Activated naive CD8-positive, alpha-beta T cell (primary cell): ENCODE measurements around the gene SART1.

Experiments used
- H3K27ac Mint-ChIP-seq: one replicate; pipeline ENCODE4 v1.8.0; 2021; ENCODE audit warnings: mixed read lengths
- H3K27me3 Mint-ChIP-seq: one replicate; pipeline ENCODE4 v1.8.0; 2021; ENCODE audit warnings: mixed read lengths
- H3K36me3 Mint-ChIP-seq: one replicate; pipeline ENCODE4 v1.8.0; 2021; ENCODE audit warnings: mixed read lengths
- H3K4me1 Mint-ChIP-seq: one replicate; pipeline ENCODE4 v1.8.0; 2021; ENCODE audit warnings: low read depth, mixed read lengths
- H3K4me3 Mint-ChIP-seq: one replicate; pipeline ENCODE4 v1.8.0; 2021; ENCODE audit warnings: mild to moderate bottlenecking, mixed read lengths
- H3K9me3 Mint-ChIP-seq: one replicate; pipeline ENCODE4 v1.8.0; 2021; ENCODE audit warnings: low read depth, mixed read lengths

Gene SART1

GRCh38 chr11:65961267-65962140 lies at the start of gene SART1:
Gene SART1, plus strand, starts transcription at chr11:65961734. Its CDS starts 47 bp downstream, at chr11:65961781.
- H3K4me1 Mint-ChIP-seq, result peaks cover 49% of the 10 kb centered on the region
- no peaks in the 10 kb centered on the region for H3K27me3 Mint-ChIP-seq
- peak within 1 kb of the TSS; percentile 98 for H3K27ac Mint-ChIP-seq
- peak within 1 kb of the TSS; percentile 93 for H3K4me3 Mint-ChIP-seq
- H3K36me3 Mint-ChIP-seq, result peaks cover 6% of the 10 kb centered on the region
- no peaks in the 10 kb centered on the region for H3K9me3 Mint-ChIP-seq

- H3K36me3 Mint-ChIP-seq, result no peaks in the 10 kb centered on the region
- peaks cover 33% of the 10 kb centered on the region for H3K4me1 Mint-ChIP-seq
- H3K9me3 Mint-ChIP-seq, result no peaks in the 10 kb centered on the region
- no peak overlapping the region for H3K27ac Mint-ChIP-seq
- no peak overlapping the region for H3K4me3 Mint-ChIP-seq
- H3K27me3 Mint-ChIP-seq, result peaks cover 4% of the 10 kb centered on the region
Observed at GRCh38 chr11:65912845-65913244, 48.7 kb upstream of the SART1 start.

GRCh38 chr11:65915101-65915820 lies 46.3 kb upstream of the SART1 start:
- no peak overlapping the region for H3K4me3 Mint-ChIP-seq
- H3K27ac Mint-ChIP-seq, result peak overlapping the region; percentile 66
- H3K9me3 Mint-ChIP-seq, result no peaks in the 10 kb centered on the region
- no peaks in the 10 kb centered on the region for H3K27me3 Mint-ChIP-seq
- no peaks in the 10 kb centered on the region for H3K36me3 Mint-ChIP-seq
- H3K4me1 Mint-ChIP-seq, result peaks cover 33% of the 10 kb centered on the region

GRCh38 chr11:65915821-65916251 lies 45.7 kb upstream of the SART1 start:
- no peak overlapping the region for H3K4me3 Mint-ChIP-seq
- H3K4me1 Mint-ChIP-seq, result peaks cover 38% of the 10 kb centered on the region
- H3K27me3 Mint-ChIP-seq, result no peaks in the 10 kb centered on the region
- no peaks in the 10 kb centered on the region for H3K9me3 Mint-ChIP-seq
- H3K36me3 Mint-ChIP-seq, result no peaks in the 10 kb centered on the region
- H3K27ac Mint-ChIP-seq, result no peak overlapping the region

- Mint-ChIP-seq H3K27ac (peak overlapping the region; percentile 77), H3K4me1 (peaks cover 39% of the 10 kb centered on the region)
Observed at GRCh38 chr11:65916391-65916790, 45.1 kb upstream of the SART1 start.

GRCh38 chr11:65917077-65917433 lies 44.5 kb upstream of the SART1 start:
- Mint-ChIP-seq H3K27me3 (no peaks in the 10 kb centered on the region), H3K4me1 (peaks cover 39% of the 10 kb centered on the region), H3K4me3 (peak overlapping the region; percentile 72), H3K9me3 (no peaks in the 10 kb centered on the region), H3K36me3 (no peaks in the 10 kb centered on the region), H3K27ac (peak overlapping the region; percentile 77)

More at GRCh38 chr11:65916391-65916790, 45.1 kb upstream of the SART1 start:
- H3K4me3 Mint-ChIP-seq, result peak overlapping the region; percentile 72
- H3K27me3 Mint-ChIP-seq, result no peaks in the 10 kb centered on the region
- H3K36me3 Mint-ChIP-seq, result no peaks in the 10 kb centered on the region
- H3K9me3 Mint-ChIP-seq, result no peaks in the 10 kb centered on the region

GRCh38 chr11:65917434-65918210 lies 43.9 kb upstream of the SART1 start:
- Mint-ChIP-seq H3K27ac (peak overlapping the region; percentile 85), H3K4me1 (peaks cover 43% of the 10 kb centered on the region), H3K27me3 (no peaks in the 10 kb centered on the region), H3K36me3 (no peaks in the 10 kb centered on the region), H3K4me3 (peak overlapping the region; percentile 89), H3K9me3 (no peaks in the 10 kb centered on the region)

GRCh38 chr11:65918211-65919140 lies 43.1 kb upstream of the SART1 start, which contains the start of gene C11orf68:
Gene C11orf68, minus strand, starts transcription at chr11:65919062. Its CDS starts 31 bp downstream, at chr11:65919031.
- Mint-ChIP-seq H3K4me1 (peaks cover 45% of the 10 kb centered on the region), H3K27ac (peak within 1 kb of the TSS; percentile 85), H3K27me3 (no peaks in the 10 kb centered on the region), H3K36me3 (no peaks in the 10 kb centered on the region), H3K4me3 (peak within 1 kb of the TSS; percentile 92), H3K9me3 (no peaks in the 10 kb centered on the region)

GRCh38 chr11:65919141-65919572 lies 42.4 kb upstream of the SART1 start, which contains the start of gene DRAP1:
Gene DRAP1, plus strand, starts transcription at chr11:65919426. Its CDS starts 76 bp downstream, at chr11:65919502.
- H3K4me3 Mint-ChIP-seq, result peak within 1 kb of the TSS; percentile 92
- peak within 1 kb of the TSS; percentile 85 for H3K27ac Mint-ChIP-seq
- H3K27me3 Mint-ChIP-seq, result no peaks in the 10 kb centered on the region
- no peaks in the 10 kb centered on the region for H3K9me3 Mint-ChIP-seq
- H3K36me3 Mint-ChIP-seq, result no peaks in the 10 kb centered on the region
- peaks cover 45% of the 10 kb centered on the region for H3K4me1 Mint-ChIP-seq

- no peaks in the 10 kb centered on the region for H3K27me3 Mint-ChIP-seq
- H3K4me1 Mint-ChIP-seq, result peaks cover 42% of the 10 kb centered on the region
- peak overlapping the region; percentile 92 for H3K4me3 Mint-ChIP-seq
- H3K36me3 Mint-ChIP-seq, result no peaks in the 10 kb centered on the region
- H3K27ac Mint-ChIP-seq, result peak overlapping the region; percentile 75
- no peaks in the 10 kb centered on the region for H3K9me3 Mint-ChIP-seq
Observed at GRCh38 chr11:65919573-65920371, 41.8 kb upstream of the SART1 start.

- H3K4me3 Mint-ChIP-seq, result peak overlapping the region; percentile 92
- H3K27me3 Mint-ChIP-seq, result no peaks in the 10 kb centered on the region
- H3K4me1 Mint-ChIP-seq, result peaks cover 36% of the 10 kb centered on the region
- no peaks in the 10 kb centered on the region for H3K9me3 Mint-ChIP-seq
- H3K36me3 Mint-ChIP-seq, result no peaks in the 10 kb centered on the region
- H3K27ac Mint-ChIP-seq, result peak overlapping the region; percentile 16
Observed at GRCh38 chr11:65920372-65920802, 41.1 kb upstream of the SART1 start.

- Mint-ChIP-seq H3K36me3 (no peaks in the 10 kb centered on the region), H3K4me1 (peaks cover 33% of the 10 kb centered on the region), H3K4me3 (peak overlapping the region; percentile 92), H3K27ac (no peak overlapping the region), H3K9me3 (no peaks in the 10 kb centered on the region), H3K27me3 (no peaks in the 10 kb centered on the region)
Observed at GRCh38 chr11:65921033-65921555, 40.4 kb upstream of the SART1 start.

GRCh38 chr11:65921876-65922275 lies 39.7 kb upstream of the SART1 start:
- H3K4me3 Mint-ChIP-seq, result peak overlapping the region; percentile 25
- no peaks in the 10 kb centered on the region for H3K9me3 Mint-ChIP-seq
- peaks cover 26% of the 10 kb centered on the region for H3K4me1 Mint-ChIP-seq
- H3K27ac Mint-ChIP-seq, result no peak overlapping the region
- H3K36me3 Mint-ChIP-seq, result no peaks in the 10 kb centered on the region
- H3K27me3 Mint-ChIP-seq, result no peaks in the 10 kb centered on the region
